Activated naive CD4-positive, alpha-beta T cell treated with anti-CD3 and anti-CD28 coated beads, Interleukin-2, amount 50 U/mL, for 16 hours (primary cell): Measurements from ENCODE around the gene VAPB.

Source experiments
- DNase-seq: peaks from one replicate; pipeline ENCODE4 v3.0.0-alpha.2; 2020

Gene VAPB

DNA sequence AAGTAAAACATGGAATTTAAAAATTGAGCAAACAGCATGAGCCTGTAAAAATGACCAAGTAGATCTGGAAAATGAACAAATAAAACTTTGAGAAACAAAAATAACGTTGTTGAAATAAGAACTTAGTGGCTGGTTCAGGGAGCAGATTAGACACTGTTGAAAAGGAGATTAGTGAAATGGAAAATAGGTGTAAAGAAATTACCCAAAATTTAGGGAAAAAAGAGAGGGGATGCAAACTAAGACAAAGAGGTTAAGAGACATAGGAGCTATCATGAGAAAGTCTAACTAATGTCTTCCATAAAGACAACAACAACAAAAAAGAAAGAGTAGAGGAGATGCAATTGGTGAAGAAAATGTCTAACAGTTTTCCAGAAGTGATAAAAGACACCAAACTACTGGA lies 97.2 kb downstream of the VAPB start:
- no peak for DNase-seq

DNA sequence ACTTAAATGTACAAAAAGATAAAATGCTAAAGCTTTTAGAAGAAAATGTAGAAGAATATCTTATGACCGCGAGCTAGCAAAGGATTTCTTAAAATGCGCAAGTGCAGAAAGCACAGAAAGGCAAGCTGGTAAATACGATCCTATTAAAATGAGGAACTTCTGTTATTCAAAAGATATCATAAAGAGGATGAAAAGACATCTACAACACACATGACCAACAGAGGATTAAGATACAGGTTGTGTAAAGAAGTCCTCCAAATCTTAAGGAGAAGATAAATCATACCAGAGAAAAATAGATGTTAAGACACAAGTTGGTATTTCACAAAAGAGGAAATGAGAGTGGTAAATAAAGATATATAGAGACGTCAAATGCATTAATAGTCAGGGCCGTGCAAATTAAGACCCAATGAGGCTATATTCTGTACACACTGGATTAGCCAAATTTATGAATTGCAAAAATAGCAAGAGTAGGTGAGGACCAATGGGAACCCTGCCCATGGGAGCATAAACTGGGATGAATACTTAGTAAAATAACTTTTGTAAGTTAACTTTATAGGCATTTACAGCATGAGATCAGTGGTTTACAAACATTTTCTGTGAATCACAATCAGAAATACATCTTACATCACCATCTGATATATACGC lies 103.2 kb downstream of the VAPB start:
- DNase-seq = no peak

DNA sequence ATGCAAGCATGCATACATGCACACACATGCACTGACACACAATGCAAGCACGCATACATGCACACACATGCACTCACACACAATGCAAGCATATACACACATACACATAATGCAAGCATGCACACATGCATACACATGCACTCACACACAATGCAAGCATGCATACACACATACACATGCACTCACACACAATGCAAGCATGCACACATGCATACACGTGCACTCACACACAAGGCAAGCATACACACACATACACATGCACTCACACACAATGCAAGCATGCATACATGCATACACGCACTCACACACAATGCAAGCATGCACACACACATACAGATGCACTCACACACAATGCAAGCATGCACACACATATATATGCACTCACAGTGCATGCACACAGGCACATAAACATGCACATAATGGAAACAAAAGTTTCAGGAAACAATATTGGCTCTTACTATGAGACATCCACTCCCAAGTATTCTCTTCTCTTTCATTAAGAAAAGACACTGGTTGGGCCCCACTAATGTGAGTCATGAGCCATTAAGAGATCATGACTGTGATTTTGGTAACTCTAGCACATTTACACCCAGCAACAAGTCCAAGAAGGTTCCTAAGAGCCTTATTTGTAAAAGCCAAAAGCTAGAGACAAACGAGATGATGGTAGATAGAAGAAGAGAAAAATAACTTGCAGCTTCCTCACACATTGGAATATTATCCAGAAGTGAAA lies 103.9 kb downstream of the VAPB start:
- no peak for DNase-seq

DNA sequence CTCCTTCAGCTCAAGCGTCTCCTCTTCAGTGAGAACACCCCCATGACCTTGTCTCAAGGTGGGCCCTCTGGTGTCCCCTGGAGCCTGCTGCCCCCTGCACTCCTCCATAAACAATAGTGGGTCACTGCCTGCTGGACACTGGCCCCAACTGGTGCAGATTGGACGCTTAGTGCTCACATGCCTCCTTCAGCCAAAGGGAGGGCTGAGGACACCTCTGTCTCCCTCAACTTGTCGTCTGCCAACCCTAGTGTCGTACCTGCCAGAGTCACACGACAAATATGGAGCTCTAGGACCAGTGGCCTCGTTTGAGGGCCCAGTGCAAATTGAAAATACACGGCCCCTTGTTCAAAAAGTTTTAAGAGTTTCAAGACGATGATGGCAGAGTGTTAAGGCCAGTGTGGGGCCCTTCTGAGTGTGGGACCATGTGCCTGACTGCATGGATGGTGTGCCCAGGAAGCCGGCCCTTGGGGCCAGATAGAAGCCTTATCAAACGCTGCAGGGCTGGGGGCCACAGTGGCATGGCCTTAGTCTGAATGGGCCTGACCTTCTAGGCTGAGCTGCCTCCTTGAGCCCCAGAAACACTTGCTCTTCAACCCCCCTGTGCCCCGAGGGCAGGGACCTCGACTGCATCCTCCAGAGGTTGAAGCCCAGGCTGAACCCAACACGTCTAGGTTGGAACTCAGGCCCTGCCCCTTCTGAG lies 106.0 kb downstream of the VAPB start:
- no peak for DNase-seq

DNA sequence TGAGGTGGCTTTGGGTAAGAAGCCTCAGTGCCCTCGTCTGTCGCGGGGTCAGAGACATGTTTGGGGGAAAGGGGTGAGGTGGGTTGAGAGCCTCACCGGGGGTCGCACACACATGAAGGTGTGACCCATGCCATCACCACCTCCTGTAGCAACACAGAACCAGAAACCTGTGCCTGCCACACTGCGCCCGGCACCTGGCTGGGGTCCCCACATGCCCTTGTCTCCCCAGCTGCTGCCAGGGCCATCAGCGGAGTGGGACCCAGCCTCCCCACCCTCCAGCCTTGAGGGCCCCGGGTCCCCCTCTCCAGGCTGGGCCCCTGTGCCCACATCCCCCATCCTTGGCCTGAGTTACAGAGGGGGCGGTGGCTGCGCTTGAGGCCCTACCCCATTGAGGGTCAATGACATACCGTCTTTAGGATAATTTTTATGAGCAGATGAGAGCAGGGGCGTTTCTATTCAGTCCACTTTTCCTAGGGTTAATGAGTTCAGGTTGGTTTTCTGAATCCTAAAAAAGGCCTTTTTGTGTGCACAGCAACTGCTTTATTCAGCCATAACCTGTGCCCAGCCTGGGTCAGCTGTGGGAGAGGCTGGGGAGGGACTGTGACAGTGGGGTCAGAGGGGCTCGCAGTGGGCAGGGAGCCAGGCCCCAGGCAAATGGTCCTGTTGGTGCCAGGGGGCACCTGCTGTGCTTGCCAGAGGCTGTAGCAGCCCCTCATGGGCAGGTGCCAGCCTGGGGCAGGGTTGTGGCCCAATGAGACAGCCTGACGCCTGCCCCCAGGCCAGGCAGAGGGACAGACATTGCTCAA lies 106.8 kb downstream of the VAPB start:
- no peak for DNase-seq

DNA sequence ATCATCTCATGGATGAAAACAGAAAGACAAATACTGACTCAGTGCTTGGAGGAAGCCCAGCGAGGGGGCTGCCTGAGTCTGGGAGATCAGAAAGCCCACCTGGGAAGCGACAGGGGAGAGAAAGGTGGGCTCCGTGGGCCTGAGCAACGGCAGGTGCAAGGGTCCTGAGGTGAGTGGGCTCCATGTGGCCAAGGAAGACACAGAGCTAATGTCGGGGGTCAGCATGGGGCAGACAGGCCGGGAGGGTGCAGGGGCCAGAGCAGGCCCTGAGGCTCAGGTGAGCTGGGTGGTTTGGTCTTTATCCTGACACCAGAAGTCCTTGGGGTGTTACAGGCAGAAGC lies 107.4 kb downstream of the VAPB start:
- no peak for DNase-seq

DNA sequence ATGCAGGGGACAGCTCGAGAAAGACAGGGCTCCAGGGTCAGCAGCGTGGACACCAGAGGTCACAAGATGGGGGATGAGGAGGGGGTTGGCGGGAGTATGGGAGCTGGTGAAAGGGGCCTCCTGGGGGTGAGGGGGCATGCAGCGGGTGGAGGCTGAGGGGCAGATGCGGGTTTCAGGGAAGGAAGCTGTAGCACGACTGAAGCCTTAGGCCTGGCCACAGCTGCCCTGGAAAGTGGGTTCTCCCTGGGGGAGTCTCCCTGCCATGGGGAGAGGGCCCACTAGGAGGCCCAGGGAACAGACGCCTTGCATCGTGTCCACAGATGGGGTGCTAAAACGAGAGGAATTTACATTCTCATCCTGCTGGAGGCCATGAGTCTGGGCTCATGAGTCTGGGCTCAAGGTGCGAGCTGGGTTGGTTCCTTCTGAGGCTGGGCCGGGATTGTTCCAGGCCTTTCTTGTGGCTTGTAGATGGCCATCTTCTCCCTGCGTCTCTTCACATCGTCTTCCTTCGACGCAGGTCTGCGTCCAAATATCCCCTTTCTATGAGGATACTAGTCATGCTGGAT lies 108.1 kb downstream of the VAPB start:
- DNase-seq = no peak

DNA sequence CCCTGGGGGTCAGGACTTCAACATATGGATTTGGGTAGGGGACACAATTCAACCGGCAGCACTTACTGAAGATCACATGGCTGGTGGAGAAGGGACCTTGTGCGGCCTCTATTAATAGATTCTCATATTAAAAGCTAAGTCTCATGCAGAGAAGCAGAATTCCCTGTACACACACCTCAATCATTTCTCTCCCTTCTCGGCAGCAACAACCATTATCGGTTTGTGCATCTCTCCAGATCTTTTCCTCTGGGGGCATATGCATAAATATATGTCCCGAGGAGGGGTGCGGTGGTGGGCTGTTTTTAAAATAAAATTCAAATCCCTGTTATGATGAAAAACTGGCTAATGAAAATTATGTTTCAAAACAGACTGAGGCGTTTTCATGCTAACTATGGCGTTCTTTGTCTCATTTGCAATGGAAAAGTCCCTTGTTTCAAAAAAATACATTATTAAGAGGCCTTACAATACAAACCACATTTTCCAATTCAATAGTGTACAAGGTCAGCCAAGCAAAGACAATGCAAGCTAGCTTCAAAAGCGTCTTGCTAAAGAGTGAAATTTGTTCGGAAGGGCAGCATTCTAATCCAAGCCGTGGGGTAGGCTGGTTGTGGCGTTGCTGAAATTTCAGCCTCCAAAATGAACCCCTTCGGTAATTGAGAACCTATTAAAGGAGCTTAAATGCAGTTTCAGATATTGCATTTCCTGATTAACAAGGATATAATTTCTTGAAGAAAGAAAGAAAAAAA lies 108.9 kb downstream of the VAPB start:
- DNase-seq = no peak

DNA sequence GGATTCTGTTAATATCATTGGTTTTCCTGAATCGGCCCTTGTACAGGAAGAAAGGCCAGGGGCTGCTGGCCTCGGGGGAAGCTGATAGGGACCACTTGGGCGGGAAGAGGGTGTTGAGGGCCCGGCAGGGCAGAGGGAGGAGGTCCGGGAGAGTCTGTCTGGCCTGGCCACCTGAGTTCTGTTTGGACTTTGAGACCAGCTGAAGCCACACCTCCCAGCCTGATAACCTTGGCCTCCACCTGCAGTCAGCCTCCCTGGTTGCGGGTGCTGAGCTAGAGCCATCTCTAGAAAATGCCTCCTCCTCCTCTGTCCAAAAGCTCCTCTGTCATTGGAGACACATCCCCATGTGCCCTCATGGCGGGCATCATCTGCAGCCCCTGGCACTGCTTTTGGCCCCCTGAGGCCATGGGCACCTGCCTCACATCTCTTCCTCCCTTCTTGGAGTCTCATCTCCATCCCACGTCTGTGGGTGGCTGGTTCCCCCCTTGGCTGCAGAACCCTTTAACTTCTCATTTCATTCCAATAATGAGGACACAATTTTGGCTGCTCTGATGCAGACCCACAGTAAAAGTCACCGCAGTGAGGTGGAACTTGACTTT lies 109.5 kb downstream of the VAPB start:
- DNase-seq = no peak

DNA sequence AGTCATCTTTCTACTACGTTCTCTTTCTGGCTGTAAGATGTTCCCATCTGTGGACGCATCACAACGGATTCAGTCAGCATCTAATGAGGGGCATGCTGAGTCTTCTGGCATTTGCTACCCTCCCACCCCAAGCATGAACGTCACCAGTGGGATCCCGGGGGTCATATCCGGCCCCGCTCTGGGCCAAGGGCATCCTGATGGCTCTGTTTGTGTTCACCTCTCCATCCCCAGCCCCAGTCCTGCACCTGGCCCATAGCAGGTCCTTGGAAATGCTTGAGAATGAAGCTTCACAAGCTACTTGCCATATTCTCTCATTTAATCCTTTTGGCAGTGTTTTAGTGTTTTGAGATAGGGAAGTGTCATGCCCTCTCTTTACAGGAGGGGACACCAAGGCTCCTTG lies 111.2 kb downstream of the VAPB start:
- DNase-seq = no peak
